ENCODE measurements around the gene KCNJ12. TPM values are rescaled to one million over a fixed set of nuclear protein-coding genes. Genes with fewer than 3 reads are reported as not detected.

Gene KCNJ12
- total RNA-seq, 1 donor from 2014 or later = not detected

Other genes with a start within 250 kb of the KCNJ12 start
- 7.5 TPM for gene DHRS7B, start 249.4 kb upstream of the KCNJ12 start, total RNA-seq
- gene TMEM11, start 162.2 kb upstream of the KCNJ12 start, total RNA-seq = 21.1 TPM
- 2.1 TPM for gene NATD1, start 122.9 kb upstream of the KCNJ12 start, total RNA-seq
- gene MAP2K3, start 91.6 kb upstream of the KCNJ12 start, total RNA-seq = 41.3 TPM

All from esophagus mucosa (tissue), 1 donor.